Endodermal cell (in vitro differentiated cells): ENCODE results near the gene SLC13A5. TPM values are rescaled to one million over a fixed set of nuclear protein-coding genes. Genes with fewer than 3 reads are reported as not detected.

ENCODE experiments used
- DNase-seq: peaks from one replicate; pipeline ENCODE4 v3.0.0-alpha.2; 2017
- H3K27ac ChIP-seq: 2 replicates; pipeline ENCODE4 v1.5.1; 2013; ENCODE audit warnings: mild to moderate bottlenecking, low read depth, low read length, moderate library complexity
- H3K27me3 ChIP-seq: 2 replicates; pipeline ENCODE4 v1.6.1; 2013; ENCODE audit warnings: mild to moderate bottlenecking, low read length, moderate library complexity; ENCODE audit not compliant: insufficient read depth, control insufficient read depth, poor library complexity, severe bottlenecking
- H3K36me3 ChIP-seq: 2 replicates; pipeline ENCODE4 v1.7.0; 2013; ENCODE audit warnings: mild to moderate bottlenecking, low read length, moderate library complexity; ENCODE audit not compliant: control insufficient read depth, insufficient read depth
- H3K4me1 ChIP-seq: one replicate; pipeline ENCODE4 v1.7.0; 2013; ENCODE audit warnings: low read length; ENCODE audit not compliant: control insufficient read depth, insufficient read depth
- H3K4me3 ChIP-seq: 2 replicates; pipeline ENCODE4 v1.5.1; 2013; ENCODE audit warnings: mild to moderate bottlenecking, low read length, moderate library complexity
- H3K9ac ChIP-seq: 2 replicates; pipeline ENCODE4 v1.6.1; 2013; ENCODE audit warnings: mild to moderate bottlenecking, low read length, moderate library complexity; ENCODE audit not compliant: poor library complexity, severe bottlenecking; ENCODE audit errors: extremely low read depth
- H3K9me3 ChIP-seq: 2 replicates; pipeline ENCODE4 v1.6.1; 2013; ENCODE audit warnings: mild to moderate bottlenecking, low read length, moderate library complexity; ENCODE audit not compliant: control insufficient read depth
- H3K27ac Mint-ChIP-seq: 2 replicates; pipeline ENCODE4 v1.8.0; 2020; ENCODE audit warnings: mixed read lengths
- H3K27me3 Mint-ChIP-seq: 2 replicates; pipeline ENCODE4 v1.8.0; 2021; ENCODE audit warnings: mild to moderate bottlenecking, mixed read lengths; ENCODE audit not compliant: insufficient read depth
- H3K36me3 Mint-ChIP-seq: 2 replicates; pipeline ENCODE4 v1.8.0; 2020; ENCODE audit warnings: low read depth, mixed read lengths
- H3K4me1 Mint-ChIP-seq: 2 replicates; pipeline ENCODE4 v1.8.0; 2020; ENCODE audit warnings: mixed read lengths
- H3K4me3 Mint-ChIP-seq: 2 replicates; pipeline ENCODE4 v1.8.0; 2020; ENCODE audit warnings: mild to moderate bottlenecking, moderate library complexity, mixed read lengths
- H3K9me3 Mint-ChIP-seq: 2 replicates; pipeline ENCODE4 v1.8.0; 2020; ENCODE audit warnings: mild to moderate bottlenecking, mixed read lengths
- WGBS, 2 experiments: methylation state at CpG; one replicate each; pipeline versions ENCODE4 v1.1.5 to v1.1.7; 2013; ENCODE audit warnings: missing lambda C conversion rate in 2 of 2, mixed read lengths in 1 of 2; ENCODE audit not compliant: insufficient coverage in 1 of 2, insufficient read length in 1 of 2; 5-methylcytosine and 5-hydroxymethylcytosine counted together
- total RNA-seq, 2 donors: library from RNA; stranded (reverse); fragmentation: NEBNext Ultra II Directional in 1 of 2; extraction: Animal tissue kit (Norgen Biotek cat#: 25700) in 1 of 2; gene quantifications; 2 replicates in 1 of 2; 3 replicates in 1 of 2; pipeline ENCODE4 v1.2.1, GENCODE V29; 2021
- TF ChIP-seq, protein P1 (sequence below): fragments of 200-600 bp; sonication (generic); conservative IDR thresholded peaks from 2 replicates; pipeline ENCODE4 v1.5.0; 2021; ENCODE audit warnings: antibody characterized with exemption, mild to moderate bottlenecking

Gene SLC13A5
- total RNA-seq, 2 donors from 2014 or later = 3.9 to 8.4 TPM

DNA sequence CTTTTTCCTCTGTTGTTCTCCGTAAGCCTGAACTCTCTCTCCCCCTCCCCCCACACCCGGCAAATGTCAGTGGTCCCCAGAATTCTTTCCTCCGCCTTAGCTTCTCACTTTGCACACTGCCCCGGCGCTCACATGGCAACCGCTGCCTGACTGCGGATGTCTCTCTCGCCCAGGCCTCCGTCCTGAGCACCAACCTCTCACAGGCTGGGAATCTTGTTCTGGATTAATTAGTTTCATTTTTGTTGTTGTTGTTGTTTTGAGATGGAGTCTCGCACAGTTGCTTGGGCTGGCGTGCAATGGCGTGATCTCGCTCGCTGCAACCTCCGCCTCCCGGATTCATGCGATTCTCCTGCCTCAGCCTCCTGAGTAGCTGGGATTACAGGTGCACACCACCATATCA is 45.0 kb downstream of the SLC13A5 start:
- TF ChIP-seq, protein P1, sequence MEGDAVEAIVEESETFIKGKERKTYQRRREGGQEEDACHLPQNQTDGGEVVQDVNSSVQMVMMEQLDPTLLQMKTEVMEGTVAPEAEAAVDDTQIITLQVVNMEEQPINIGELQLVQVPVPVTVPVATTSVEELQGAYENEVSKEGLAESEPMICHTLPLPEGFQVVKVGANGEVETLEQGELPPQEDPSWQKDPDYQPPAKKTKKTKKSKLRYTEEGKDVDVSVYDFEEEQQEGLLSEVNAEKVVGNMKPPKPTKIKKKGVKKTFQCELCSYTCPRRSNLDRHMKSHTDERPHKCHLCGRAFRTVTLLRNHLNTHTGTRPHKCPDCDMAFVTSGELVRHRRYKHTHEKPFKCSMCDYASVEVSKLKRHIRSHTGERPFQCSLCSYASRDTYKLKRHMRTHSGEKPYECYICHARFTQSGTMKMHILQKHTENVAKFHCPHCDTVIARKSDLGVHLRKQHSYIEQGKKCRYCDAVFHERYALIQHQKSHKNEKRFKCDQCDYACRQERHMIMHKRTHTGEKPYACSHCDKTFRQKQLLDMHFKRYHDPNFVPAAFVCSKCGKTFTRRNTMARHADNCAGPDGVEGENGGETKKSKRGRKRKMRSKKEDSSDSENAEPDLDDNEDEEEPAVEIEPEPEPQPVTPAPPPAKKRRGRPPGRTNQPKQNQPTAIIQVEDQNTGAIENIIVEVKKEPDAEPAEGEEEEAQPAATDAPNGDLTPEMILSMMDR = no peak
- H3K36me3 Mint-ChIP-seq = no peaks in the 10 kb centered on the region
- H3K9me3 Mint-ChIP-seq = no peaks in the 10 kb centered on the region
- 90 to 93% methylated on average over 4 to 17 of the region's 17 CpGs for WGBS, 2 experiments
- H3K4me1 Mint-ChIP-seq = peaks cover 3% of the 10 kb centered on the region
- H3K27ac Mint-ChIP-seq = no peak overlapping the region
- no peaks in the 10 kb centered on the region for H3K4me1 ChIP-seq
- no peaks in the 10 kb centered on the region for H3K9me3 ChIP-seq
- H3K36me3 ChIP-seq = no peaks in the 10 kb centered on the region
- no peak overlapping the region for H3K4me3 ChIP-seq
- H3K27me3 ChIP-seq = no peaks in the 10 kb centered on the region
- peak; percentile 38 for DNase-seq
- H3K4me3 Mint-ChIP-seq = no peak overlapping the region
- H3K27ac ChIP-seq = no peak overlapping the region
- no peak overlapping the region for H3K9ac ChIP-seq
- H3K27me3 Mint-ChIP-seq = peaks cover 21% of the 10 kb centered on the region

GRCh38 chr17:6667516-6667915 is 45.7 kb downstream of the SLC13A5 start:
- Histone ChIP-seq H3K4me3 (no peak overlapping the region), H3K9ac (no peak overlapping the region), H3K27me3 (no peaks in the 10 kb centered on the region), H3K36me3 (no peaks in the 10 kb centered on the region), H3K4me1 (no peaks in the 10 kb centered on the region), H3K9me3 (no peaks in the 10 kb centered on the region), H3K27ac (no peak overlapping the region)
- H3K4me1 Mint-ChIP-seq = peaks cover 3% of the 10 kb centered on the region
- H3K27me3 Mint-ChIP-seq = peaks cover 21% of the 10 kb centered on the region
- H3K4me3 Mint-ChIP-seq = no peak overlapping the region
- no peak for DNase-seq
- whole genome bisulfite sequencing, 2 experiments = 82 to 85% methylated on average over 3 to 6 of the region's 6 CpGs
- no peak overlapping the region for H3K27ac Mint-ChIP-seq
- no peaks in the 10 kb centered on the region for H3K36me3 Mint-ChIP-seq
- no peaks in the 10 kb centered on the region for H3K9me3 Mint-ChIP-seq
- TF ChIP-seq, protein P1 = no peak

- H3K4me3 ChIP-seq = no peak overlapping the region
- Mint-ChIP-seq H3K27me3 (peaks cover 21% of the 10 kb centered on the region), H3K27ac (no peak overlapping the region), H3K9me3 (no peaks in the 10 kb centered on the region), H3K4me1 (peaks cover 3% of the 10 kb centered on the region), H3K4me3 (no peak overlapping the region), H3K36me3 (no peaks in the 10 kb centered on the region)
- no peak for DNase-seq
- peaks cover under 1% of the 10 kb centered on the region for H3K27me3 ChIP-seq
- H3K4me1 ChIP-seq = no peaks in the 10 kb centered on the region
- H3K27ac ChIP-seq = no peak overlapping the region
- H3K36me3 ChIP-seq = no peaks in the 10 kb centered on the region
- no peaks in the 10 kb centered on the region for H3K9me3 ChIP-seq
- 91 to 96% methylated on average over 6 of the region's 6 CpGs for WGBS, 2 experiments
- TF ChIP-seq, protein P1 = no peak
- no peak overlapping the region for H3K9ac ChIP-seq
Measured at GRCh38 chr17:6666557-6666956, 46.6 kb downstream of the SLC13A5 start.
